Measurements from ENCODE around the gene KPNB1. TPM values are rescaled to one million over a fixed set of nuclear protein-coding genes. Genes with fewer than 3 reads are reported as not detected.

The KPNB1 gene
- total and polyA plus RNA-seq, 10 of the 15 experiments (the other 5 are each of a cell fraction or from before 2014, with no cell fraction given), result 67.8 to 525 (median 246) TPM

DNA sequence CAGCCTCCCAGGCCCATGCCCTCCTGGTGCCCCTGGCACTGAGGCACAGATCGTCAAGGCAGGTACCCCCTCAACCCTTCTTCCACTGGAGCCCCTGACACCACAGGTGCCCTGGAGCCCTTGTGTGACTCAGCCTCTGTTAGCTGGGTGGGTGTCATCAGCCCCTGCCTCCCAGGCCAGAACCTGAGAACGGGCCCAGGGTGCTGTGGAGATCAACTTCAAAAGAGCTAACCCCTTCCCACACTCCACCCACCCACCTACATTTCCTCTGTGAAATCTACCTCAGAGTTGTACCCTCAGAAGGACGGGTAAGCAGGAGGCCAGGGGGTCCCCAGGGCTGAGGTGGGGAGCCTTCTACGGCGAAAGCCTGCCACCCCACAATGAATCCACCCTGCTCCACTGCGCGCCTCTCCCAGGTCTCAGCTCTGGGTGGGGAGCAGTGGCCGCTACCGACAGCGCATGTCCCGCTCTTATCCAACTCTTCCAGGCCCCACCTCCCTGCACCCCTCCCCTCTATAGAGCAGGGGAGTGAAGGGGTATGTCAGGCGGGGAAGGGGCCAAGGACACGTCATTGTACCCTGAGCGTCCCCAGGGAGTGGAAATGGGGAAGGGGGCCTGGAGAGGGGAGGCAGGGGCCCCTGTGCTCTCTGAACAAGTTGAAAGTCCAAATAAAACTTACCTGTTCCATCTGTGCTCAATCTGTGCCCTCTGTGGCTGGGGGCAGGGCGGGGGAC lies 61.8 kb downstream of the KPNB1 start:
- Histone ChIP-seq H3K4me1 (ENCODE audit: control insufficient read depth, insufficient read depth, low read length) (peaks cover 42% of the 10 kb centered on the region), H3K4me2 (ENCODE audit: control insufficient read depth, insufficient read depth) (no peak overlapping the region), H2AFZ (ENCODE audit: control insufficient read depth, low read depth, low read length) (no peak overlapping the region), H3K9me3 (replicated peaks; ENCODE audit: control insufficient read depth, insufficient read depth, low read length) (no peaks in the 10 kb centered on the region), H3K9ac (ENCODE audit: control insufficient read depth, insufficient read depth, low read length) (no peak overlapping the region), H3K27ac (ENCODE audit: control insufficient read depth, insufficient read depth) (no peak overlapping the region), H3K4me3 (no peak overlapping the region), H3K27me3 (replicated peaks in 1 of 2; ENCODE audit: control insufficient read depth in 2 of 2, insufficient read depth in 2 of 2, low read length in 1 of 2) (no peaks in the 10 kb centered on the region; a peak in 1 of 4 replicates), H3K36me3 (ENCODE audit: control insufficient read depth in 2 of 2, insufficient read depth in 2 of 2, low read length in 1 of 2) (no peaks in the 10 kb centered on the region), H3K79me2 (ENCODE audit: control insufficient read depth, insufficient read depth, low read length) (no peaks in the 10 kb centered on the region), H4K20me1 (ENCODE audit: control insufficient read depth, insufficient read depth) (no peaks in the 10 kb centered on the region)
- no peak for DNase-seq (ENCODE audit: low read depth, low spot score)
- in situ Hi-C loops (cut with MboI) (no loop called here), intact Hi-C loops (cut with micrococcal nuclease; ENCODE audit: unreplicated experiment) (no loop called here)
- FAIRE-seq, result no peak
- ChIA-PET CTCF (interaction anchor here (5.1 to 9.0 kb wide), 2 partner anchors 8 to 20 kb away, joined by 28 to 229 read pairs; partner anchors contain the start of gene TBX21), POLR2A (no interaction called here), RAD21 (ENCODE audit: unreplicated experiment) (no interaction called here), SMC1A (ENCODE audit: uncharacterized antibody, unreplicated experiment) (no interaction called here)
- 64% methylated on average over 12 of the region's 15 CpGs for WGBS (ENCODE audit: insufficient coverage, insufficient replicate concordance, low lambda C conversion rate, missing lambda C conversion rate)
- BruUV-seq (replicated peaks), result no TSS peak
- no peak for ATAC-seq
- TF ChIP-seq E2F4 (IDR thresholded peaks at IDR 0.05; ENCODE audit: low read depth, low read length), result no peak
- no peak for TF ChIP-seq SPI1 (IDR thresholded peaks at IDR 0.05; ENCODE audit: borderline replicate concordance, insufficient read depth, low read depth, low read length)
- TF ChIP-seq RUNX3 (IDR thresholded peaks at IDR 0.05; ENCODE audit: low read length), result no peak
- TF ChIP-seq, protein P1, sequence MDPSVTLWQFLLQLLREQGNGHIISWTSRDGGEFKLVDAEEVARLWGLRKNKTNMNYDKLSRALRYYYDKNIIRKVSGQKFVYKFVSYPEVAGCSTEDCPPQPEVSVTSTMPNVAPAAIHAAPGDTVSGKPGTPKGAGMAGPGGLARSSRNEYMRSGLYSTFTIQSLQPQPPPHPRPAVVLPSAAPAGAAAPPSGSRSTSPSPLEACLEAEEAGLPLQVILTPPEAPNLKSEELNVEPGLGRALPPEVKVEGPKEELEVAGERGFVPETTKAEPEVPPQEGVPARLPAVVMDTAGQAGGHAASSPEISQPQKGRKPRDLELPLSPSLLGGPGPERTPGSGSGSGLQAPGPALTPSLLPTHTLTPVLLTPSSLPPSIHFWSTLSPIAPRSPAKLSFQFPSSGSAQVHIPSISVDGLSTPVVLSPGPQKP (IDR thresholded peaks at IDR 0.05; ENCODE audit: low read depth, low read length), result no peak
- TF ChIP-seq TAF1 (IDR thresholded peaks at IDR 0.05; ENCODE audit: borderline replicate concordance, low read depth, low read length), result no peak
- TF ChIP-seq TCF12 (IDR thresholded peaks at IDR 0.05; ENCODE audit: low read depth, low read length), result no peak
- TF ChIP-seq, protein P2, sequence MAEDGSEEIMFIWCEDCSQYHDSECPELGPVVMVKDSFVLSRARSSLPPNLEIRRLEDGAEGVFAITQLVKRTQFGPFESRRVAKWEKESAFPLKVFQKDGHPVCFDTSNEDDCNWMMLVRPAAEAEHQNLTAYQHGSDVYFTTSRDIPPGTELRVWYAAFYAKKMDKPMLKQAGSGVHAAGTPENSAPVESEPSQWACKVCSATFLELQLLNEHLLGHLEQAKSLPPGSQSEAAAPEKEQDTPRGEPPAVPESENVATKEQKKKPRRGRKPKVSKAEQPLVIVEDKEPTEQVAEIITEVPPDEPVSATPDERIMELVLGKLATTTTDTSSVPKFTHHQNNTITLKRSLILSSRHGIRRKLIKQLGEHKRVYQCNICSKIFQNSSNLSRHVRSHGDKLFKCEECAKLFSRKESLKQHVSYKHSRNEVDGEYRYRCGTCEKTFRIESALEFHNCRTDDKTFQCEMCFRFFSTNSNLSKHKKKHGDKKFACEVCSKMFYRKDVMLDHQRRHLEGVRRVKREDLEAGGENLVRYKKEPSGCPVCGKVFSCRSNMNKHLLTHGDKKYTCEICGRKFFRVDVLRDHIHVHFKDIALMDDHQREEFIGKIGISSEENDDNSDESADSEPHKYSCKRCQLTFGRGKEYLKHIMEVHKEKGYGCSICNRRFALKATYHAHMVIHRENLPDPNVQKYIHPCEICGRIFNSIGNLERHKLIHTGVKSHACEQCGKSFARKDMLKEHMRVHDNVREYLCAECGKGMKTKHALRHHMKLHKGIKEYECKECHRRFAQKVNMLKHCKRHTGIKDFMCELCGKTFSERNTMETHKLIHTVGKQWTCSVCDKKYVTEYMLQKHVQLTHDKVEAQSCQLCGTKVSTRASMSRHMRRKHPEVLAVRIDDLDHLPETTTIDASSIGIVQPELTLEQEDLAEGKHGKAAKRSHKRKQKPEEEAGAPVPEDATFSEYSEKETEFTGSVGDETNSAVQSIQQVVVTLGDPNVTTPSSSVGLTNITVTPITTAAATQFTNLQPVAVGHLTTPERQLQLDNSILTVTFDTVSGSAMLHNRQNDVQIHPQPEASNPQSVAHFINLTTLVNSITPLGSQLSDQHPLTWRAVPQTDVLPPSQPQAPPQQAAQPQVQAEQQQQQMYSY (CRISPR knock-in tag; IDR thresholded peaks at IDR 0.05), result no peak
- no peak for TF ChIP-seq MLLT1 (IDR thresholded peaks at IDR 0.05)
- TF ChIP-seq, protein P3, sequence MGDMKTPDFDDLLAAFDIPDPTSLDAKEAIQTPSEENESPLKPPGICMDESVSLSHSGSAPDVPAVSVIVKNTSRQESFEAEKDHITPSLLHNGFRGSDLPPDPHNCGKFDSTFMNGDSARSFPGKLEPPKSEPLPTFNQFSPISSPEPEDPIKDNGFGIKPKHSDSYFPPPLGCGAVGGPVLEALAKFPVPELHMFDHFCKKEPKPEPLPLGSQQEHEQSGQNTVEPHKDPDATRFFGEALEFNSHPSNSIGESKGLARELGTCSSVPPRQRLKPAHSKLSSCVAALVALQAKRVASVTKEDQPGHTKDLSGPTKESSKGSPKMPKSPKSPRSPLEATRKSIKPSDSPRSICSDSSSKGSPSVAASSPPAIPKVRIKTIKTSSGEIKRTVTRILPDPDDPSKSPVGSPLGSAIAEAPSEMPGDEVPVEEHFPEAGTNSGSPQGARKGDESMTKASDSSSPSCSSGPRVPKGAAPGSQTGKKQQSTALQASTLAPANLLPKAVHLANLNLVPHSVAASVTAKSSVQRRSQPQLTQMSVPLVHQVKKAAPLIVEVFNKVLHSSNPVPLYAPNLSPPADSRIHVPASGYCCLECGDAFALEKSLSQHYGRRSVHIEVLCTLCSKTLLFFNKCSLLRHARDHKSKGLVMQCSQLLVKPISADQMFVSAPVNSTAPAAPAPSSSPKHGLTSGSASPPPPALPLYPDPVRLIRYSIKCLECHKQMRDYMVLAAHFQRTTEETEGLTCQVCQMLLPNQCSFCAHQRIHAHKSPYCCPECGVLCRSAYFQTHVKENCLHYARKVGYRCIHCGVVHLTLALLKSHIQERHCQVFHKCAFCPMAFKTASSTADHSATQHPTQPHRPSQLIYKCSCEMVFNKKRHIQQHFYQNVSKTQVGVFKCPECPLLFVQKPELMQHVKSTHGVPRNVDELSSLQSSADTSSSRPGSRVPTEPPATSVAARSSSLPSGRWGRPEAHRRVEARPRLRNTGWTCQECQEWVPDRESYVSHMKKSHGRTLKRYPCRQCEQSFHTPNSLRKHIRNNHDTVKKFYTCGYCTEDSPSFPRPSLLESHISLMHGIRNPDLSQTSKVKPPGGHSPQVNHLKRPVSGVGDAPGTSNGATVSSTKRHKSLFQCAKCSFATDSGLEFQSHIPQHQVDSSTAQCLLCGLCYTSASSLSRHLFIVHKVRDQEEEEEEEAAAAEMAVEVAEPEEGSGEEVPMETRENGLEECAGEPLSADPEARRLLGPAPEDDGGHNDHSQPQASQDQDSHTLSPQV (IDR thresholded peaks at IDR 0.05), result no peak
- no peak for TF ChIP-seq JUNB (IDR thresholded peaks at IDR 0.05)
- TF ChIP-seq CBFB (IDR thresholded peaks at IDR 0.05; ENCODE audit: low read depth), result no peak

Measured in GM12878 (cell line).